ENCODE measurements around the gene AKAP10.

- TF ChIP-seq CTCF (conservative IDR thresholded peaks at IDR 0.05) (no peak), ZFX (IDR thresholded peaks at IDR 0.05) (no peak)
Measured at GRCh38 chr17:19874256-19874655, 103.4 kb downstream of the AKAP10 start.
